K562 (cell line): ENCODE results near the gene KDM4C. TPM values are rescaled to one million over a fixed set of nuclear protein-coding genes. Genes with fewer than 3 reads are reported as not detected.

ENCODE experiments used
- CREB1 ChIP-seq, 2 experiments: sonication (generic) in 1 of 2; formaldehyde crosslinking in 1 of 2; IDR thresholded peaks; 2 replicates each; pipeline versions ENCODE4 v1.6.1 to v1.8.0; 2012 to 2022; ENCODE audit warnings: inconsistent platforms in 1 of 2, mild to moderate bottlenecking in 1 of 2, missing genetic modification reagents in 1 of 2, moderate library complexity in 1 of 2
- SIRT6 ChIP-seq: IDR thresholded peaks from one replicate; pipeline ENCODE4 v1.6.1; 2012; ENCODE audit warnings: low read depth, mild to moderate bottlenecking, control low read depth, inconsistent platforms, low read length, moderate library complexity
- SMAD4 ChIP-seq: fragments of 250-450 bp; sonication (Bioruptor Pico); conservative IDR thresholded peaks from 2 replicates; pipeline ENCODE4 v1.8.0; 2021; ENCODE audit warnings: inconsistent platforms, mild to moderate bottlenecking, moderate library complexity
- TEAD1 ChIP-seq, 2 experiments: fragments of 450-650 bp in 1 of 2; sonication (generic) in 1 of 2; formaldehyde crosslinking; IDR thresholded peaks; 2 replicates each; pipeline versions ENCODE4 v1.4.0 to v1.8.0; 2020 to 2022; ENCODE audit warnings: mild to moderate bottlenecking in 2 of 2, missing genetic modification reagents in 1 of 2
- TFE3 ChIP-seq: fragments of 450-650 bp; formaldehyde crosslinking; IDR thresholded peaks from 2 replicates; pipeline ENCODE4 v1.4.0; 2020; ENCODE audit warnings: mild to moderate bottlenecking, mixed read lengths
- YY1 ChIP-seq, 3 experiments: IDR thresholded peaks; 2 replicates each; pipeline ENCODE4 v1.6.1; 2011; ENCODE audit warnings: low read length in 2 of 3, mild to moderate bottlenecking in 2 of 3, moderate library complexity in 2 of 3, borderline replicate concordance in 1 of 3, control low read depth in 1 of 3, low read depth in 1 of 3; ENCODE audit not compliant: insufficient read depth in 3 of 3, insufficient replicate concordance in 2 of 3, control insufficient read depth in 1 of 3, insufficient read length in 1 of 3; ENCODE audit errors: extremely low read depth in 1 of 3
- ZNF644 ChIP-seq: fragments of 200-800 bp; sonication (Bioruptor generic); IDR thresholded peaks from 2 replicates; pipeline ENCODE4 v1.6.1; 2016; ENCODE audit warnings: low read depth, missing genetic modification characterization, missing compliant biosample characterization
- ZNF740 ChIP-seq, 3 experiments: fragments of 200-800 bp in 1 of 3; sonication (Bioruptor generic) in 1 of 3; sonication (generic) in 1 of 3; formaldehyde crosslinking in 1 of 3; IDR thresholded peaks; 2 replicates each; pipeline versions ENCODE4 v1.6.1 to v1.8.0; 2016 to 2022; ENCODE audit warnings: mild to moderate bottlenecking in 2 of 3, missing compliant biosample characterization in 2 of 3, missing genetic modification characterization in 2 of 3, missing genetic modification reagents in 1 of 3
- polyA plus RNA-seq, 8 experiments: library from polyadenylated mRNA; depleted of rRNA in 4 of 8; stranded (reverse) in 5 of 8; unstranded in 3 of 8; fragments of >200 nt; fragmentation: Nextera tagmentation in 2 of 8; fragmentation: Illumina TruSeq in 1 of 8; extraction: Ambion mirVana in 2 of 8; extraction: Trizol in 1 of 8; gene quantifications; 2 replicates each; pipeline versions ENCODE4 v1.2.1 to v1.2.3, GENCODE V29; 2011 to 2014; ENCODE audit warnings: inconsistent platforms in 1 of 8, missing spikeins in 1 of 8
- total RNA-seq, 7 experiments: library from RNA; depleted of rRNA in 6 of 7; stranded (reverse); fragments of >200 nt in 6 of 7; fragmentation: Illumina TruSeq in 2 of 7; extraction: Trizol in 2 of 7; gene quantifications; 2 replicates each; pipeline versions ENCODE4 v1.2.1 to v1.2.3, GENCODE V29; 2011 to 2021; ENCODE audit warnings: low replicate concordance in 1 of 7

Gene KDM4C
- total and polyA plus RNA-seq, 9 of the 15 experiments (the other 6 are each of a cell fraction or from before 2014, with no cell fraction given): 5.4 to 17.0 (median 12.6) TPM

- TF ChIP-seq SIRT6 (no peak), CREB1 (IDR thresholded peaks at IDR 0.05) (no peak), CREB1 (CRISPR knock-in tag; IDR thresholded peaks at IDR 0.05) (no peak), ZNF644 (tag) (no peak), YY1 (IDR thresholded peaks at IDR 0.05; ENCODE audit: borderline replicate concordance in 1 of 3, control insufficient read depth in 1 of 3, extremely low read depth in 1 of 3, insufficient read depth in 3 of 3, insufficient read length in 1 of 3, insufficient replicate concordance in 2 of 3, low read depth in 1 of 3, low read length in 2 of 3) (no peak), TFE3 (CRISPR knock-in tag) (no peak), TEAD1 (CRISPR knock-in tag; IDR thresholded peaks at IDR 0.05) (no peak), ZNF740 (CRISPR knock-in tag; IDR thresholded peaks at IDR 0.05) (no peak), ZNF740 (tag; IDR thresholded peaks at IDR 0.05) (no peak), SMAD4 (CRISPR knock-in tag) (no peak)
- TF ChIP-seq, all 486 proteins: peak for 0
These were observed 58.8 kb downstream of the KDM4C start (continued) for GRCh38 chr9:6816581-6816980.
